ENCODE results near the gene CHST11. TPM values are rescaled to one million over a fixed set of nuclear protein-coding genes. Genes with fewer than 3 reads are reported as not detected.

The CHST11 gene
- polyA plus RNA-seq, 1 donor (not counting 4 experiments of a cell fraction or from before 2014, with no cell fraction given) = 11.9 TPM

- no peak for FAIRE-seq
- Histone ChIP-seq H3K79me2 (ENCODE audit: control insufficient read depth, insufficient read depth, low read length) (no peaks in the 10 kb centered on the region), H4K20me1 (ENCODE audit: control insufficient read depth, extremely low read depth, insufficient read depth, low read length) (no peaks in the 10 kb centered on the region)
These were observed 196.2 kb downstream of the CHST11 start for GRCh38 chr12:104652910-104653309.

GRCh38 chr12:104653730-104654664 is 197.2 kb downstream of the CHST11 start:
- DNase-seq (ENCODE audit: low read depth, low spot score) (no peak), FAIRE-seq (no peak)
- Histone ChIP-seq H3K4me3 (ENCODE audit: control insufficient read depth in 2 of 3, extremely low read depth in 1 of 3, insufficient read depth in 2 of 3, low read depth in 1 of 3, low read length in 3 of 3) (no peak overlapping the region), H3K9me3 (ENCODE audit: control insufficient read depth, low read depth, low read length) (no peaks in the 10 kb centered on the region), H3K4me1 (ENCODE audit: control insufficient read depth, extremely low read depth, insufficient read depth, low read length) (no peaks in the 10 kb centered on the region), H3K36me3 (ENCODE audit: control insufficient read depth in 2 of 2, extremely low read depth in 1 of 2, insufficient read depth in 2 of 2, low read length in 2 of 2) (no peaks in the 10 kb centered on the region), H3K27me3 (ENCODE audit: control insufficient read depth, extremely low read depth, insufficient read depth, low read length) (no peaks in the 10 kb centered on the region), H3K9me1 (ENCODE audit: control insufficient read depth, extremely low read depth, insufficient read depth, low read length) (peaks cover 2% of the 10 kb centered on the region), H4K20me1 (ENCODE audit: control insufficient read depth, extremely low read depth, insufficient read depth, low read length) (no peaks in the 10 kb centered on the region), H3K9ac (ENCODE audit: control insufficient read depth, extremely low read depth, insufficient read depth, low read length) (no peak overlapping the region), H2AFZ (ENCODE audit: control insufficient read depth, low read length) (no peak overlapping the region), H3K79me2 (ENCODE audit: control insufficient read depth, insufficient read depth, low read length) (peaks cover under 1% of the 10 kb centered on the region), H3K27ac (ENCODE audit: control insufficient read depth, insufficient read depth, low read length) (no peak overlapping the region), H3K4me2 (ENCODE audit: control insufficient read depth, extremely low read depth, insufficient read depth, low read depth, low read length) (no peak overlapping the region)
- dilution Hi-C loops (cut with MboI; ENCODE audit: extremely low pct_ligation_motif_present, low sequenced_read_pairs) = no loop called here
- TF ChIP-seq CTCF (optimal IDR thresholded peaks at IDR 0.05 in 1 of 3, IDR thresholded peaks at IDR 0.05 in 1 of 3, conservative IDR thresholded peaks at IDR 0.05 in 1 of 3; ENCODE audit: extremely low read depth in 1 of 3, insufficient read depth in 2 of 3, low read length in 3 of 3) (peak; percentile 33 to 34 (median 33)), EZH2 (IDR thresholded peaks at IDR 0.05; ENCODE audit: low read length) (no peak)

More at GRCh38 chr12:104652910-104653309, 196.2 kb downstream of the CHST11 start:
- Histone ChIP-seq H3K9ac (ENCODE audit: control insufficient read depth, extremely low read depth, insufficient read depth, low read length) (no peak overlapping the region), H3K36me3 (ENCODE audit: control insufficient read depth in 2 of 2, extremely low read depth in 1 of 2, insufficient read depth in 2 of 2, low read length in 2 of 2) (no peaks in the 10 kb centered on the region), H3K27ac (ENCODE audit: control insufficient read depth, insufficient read depth, low read length) (no peak overlapping the region), H3K4me1 (ENCODE audit: control insufficient read depth, extremely low read depth, insufficient read depth, low read length) (no peaks in the 10 kb centered on the region), H3K27me3 (ENCODE audit: control insufficient read depth, extremely low read depth, insufficient read depth, low read length) (no peaks in the 10 kb centered on the region), H3K4me2 (ENCODE audit: control insufficient read depth, extremely low read depth, insufficient read depth, low read depth, low read length) (no peak overlapping the region), H2AFZ (ENCODE audit: control insufficient read depth, low read length) (no peak overlapping the region), H3K4me3 (ENCODE audit: control insufficient read depth in 2 of 3, extremely low read depth in 1 of 3, insufficient read depth in 2 of 3, low read depth in 1 of 3, low read length in 3 of 3) (no peak overlapping the region), H3K9me3 (ENCODE audit: control insufficient read depth, low read depth, low read length) (no peaks in the 10 kb centered on the region), H3K9me1 (ENCODE audit: control insufficient read depth, extremely low read depth, insufficient read depth, low read length) (peaks cover 2% of the 10 kb centered on the region)
- dilution Hi-C loops (cut with MboI; ENCODE audit: extremely low pct_ligation_motif_present, low sequenced_read_pairs) = no loop called here
- no peak for DNase-seq (ENCODE audit: low read depth, low spot score)
- no peak for TF ChIP-seq CTCF (optimal IDR thresholded peaks at IDR 0.05 in 1 of 3, IDR thresholded peaks at IDR 0.05 in 1 of 3, conservative IDR thresholded peaks at IDR 0.05 in 1 of 3; ENCODE audit: extremely low read depth in 1 of 3, insufficient read depth in 2 of 3, low read length in 3 of 3)
- TF ChIP-seq EZH2 (IDR thresholded peaks at IDR 0.05; ENCODE audit: low read length) = no peak
